ENCODE measurements around the gene RNF11. TPM values are rescaled to one million over a fixed set of nuclear protein-coding genes. Genes with fewer than 3 reads are reported as not detected.
"Not testable (repeated sequence)": the region's sequence is repeated elsewhere in the genome, so short reads cannot be mapped to it uniquely, and the experiment has no call there.

The RNF11 gene
- total and polyA plus RNA-seq, 7 experiments from 2014 or later: 22.8 to 64.0 (median 36.6) TPM

DNA sequence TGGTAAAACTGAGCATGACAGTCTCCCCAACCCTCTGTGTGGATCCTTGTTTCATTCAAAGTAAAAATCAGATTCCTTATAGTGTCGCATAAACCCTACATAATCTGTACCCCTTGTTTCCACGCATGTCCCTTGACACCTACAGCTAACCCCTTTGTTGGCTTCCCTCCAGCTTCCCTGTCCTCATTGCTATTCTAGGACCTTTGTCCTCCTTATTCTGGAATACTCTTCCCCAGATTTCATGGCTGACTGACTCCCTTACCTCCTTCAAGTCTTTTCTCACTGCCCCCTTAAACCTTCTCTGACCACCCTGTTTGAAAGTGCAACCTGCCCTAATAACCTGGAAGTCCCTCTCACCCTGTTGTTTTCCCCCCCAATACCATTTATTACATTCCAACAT lies 4.0 kb downstream of the RNF11 start:
- DNase-seq (no peak), ATAC-seq (no peak)
- Mint-ChIP-seq H3K27me3 (no peaks in the 10 kb centered on the region), H3K36me3 (peaks cover 4 to 9% (median 6%) of the 10 kb centered on the region in 5 donors), H3K9me3 (peaks cover 0 to 3% (median 0%) of the 10 kb centered on the region in 11 donors), H3K4me3 (peak overlapping the region in 6 of 10 donors; percentile 37 to 72 (median 59)), H3K4me1 (peaks cover 31 to 59% (median 41%) of the 10 kb centered on the region in 7 donors), H3K27ac (peak overlapping the region in 5 of 9 donors; percentile 10 to 32 (median 14))
- Histone ChIP-seq H3K4me1 (ENCODE audit: control insufficient read depth in 2 of 2, insufficient read depth in 2 of 2, low read length in 2 of 2) (peaks cover 13 to 38% of the 10 kb centered on the region in 2 donors), H3K36me3 (ENCODE audit: control insufficient read depth in 2 of 3, insufficient read depth in 3 of 3, low read length in 3 of 3) (peaks cover 0 to 6% (median 0%) of the 10 kb centered on the region in 3 experiments), H3K9me3 (ENCODE audit: control insufficient read depth in 2 of 3, low read length in 3 of 3) (no peaks in the 10 kb centered on the region), H3K27ac (ENCODE audit: low read depth, low read length) (no peak overlapping the region), H3K4me3 (ENCODE audit: low read length) (no peak overlapping the region), H3K27me3 (ENCODE audit: control insufficient read depth in 2 of 2, insufficient read depth in 2 of 2, low read length in 2 of 2) (no peaks in the 10 kb centered on the region)
- ChIA-PET POLR2A (no interaction called here), CTCF (no interaction called here)
- intact Hi-C loops (cut with micrococcal nuclease): no loop called here

DNA sequence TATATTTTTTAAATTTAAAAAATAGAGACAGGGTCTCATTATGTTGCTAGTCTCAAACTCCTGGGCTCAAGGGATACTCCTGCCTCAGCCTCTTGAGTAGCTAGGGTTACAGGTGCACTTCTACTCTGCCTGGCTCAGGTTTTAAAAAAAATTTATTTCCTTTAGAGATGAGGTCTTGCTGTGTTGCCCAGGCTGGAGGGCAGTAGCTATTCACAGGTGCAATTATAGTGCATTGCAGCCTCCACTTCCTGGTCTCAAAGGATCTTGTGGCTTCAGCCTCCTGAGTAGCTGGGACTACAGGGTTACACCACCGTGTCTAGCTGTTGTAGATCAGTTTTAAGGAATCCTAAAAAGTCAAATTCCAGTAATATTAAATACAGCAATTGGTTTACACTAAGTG lies 5.0 kb downstream of the RNF11 start:
- peak overlapping the region in 3 of 9 donors; percentile 11 to 38 (median 17) for H3K27ac Mint-ChIP-seq
- Histone ChIP-seq H3K9me3 (ENCODE audit: control insufficient read depth in 2 of 3, low read length in 3 of 3) (no peaks in the 10 kb centered on the region), H3K4me3 (ENCODE audit: low read length) (no peak overlapping the region), H3K36me3 (ENCODE audit: control insufficient read depth in 2 of 3, insufficient read depth in 3 of 3, low read length in 3 of 3) (peaks cover 0 to 6% (median 0%) of the 10 kb centered on the region in 3 experiments), H3K4me1 (ENCODE audit: control insufficient read depth in 2 of 2, insufficient read depth in 2 of 2, low read length in 2 of 2) (peaks cover 8 to 32% of the 10 kb centered on the region in 2 donors), H3K27ac (ENCODE audit: low read depth, low read length) (no peak overlapping the region), H3K27me3 (ENCODE audit: control insufficient read depth in 2 of 2, insufficient read depth in 2 of 2, low read length in 2 of 2) (no peaks in the 10 kb centered on the region)
- peaks cover 0 to 3% (median 0%) of the 10 kb centered on the region in 11 donors for H3K9me3 Mint-ChIP-seq
- peak overlapping the region in 9 of 10 donors; percentile 3 to 63 (median 30) for H3K4me3 Mint-ChIP-seq
- intact Hi-C loops (cut with micrococcal nuclease): no loop called here
- no peaks in the 10 kb centered on the region for H3K27me3 Mint-ChIP-seq
- ChIA-PET POLR2A (interaction anchor here (0.7 kb wide), 1 partner anchor 9 kb away, joined by 3 read pairs; no protein-coding TSS in a partner anchor), CTCF (interaction anchor here (0.8 kb wide), 1 partner anchor 52 kb away, joined by 3 read pairs; no protein-coding TSS in a partner anchor)
- DNase-seq: no peak
- no peak for ATAC-seq
- peaks cover 28 to 58% (median 40%) of the 10 kb centered on the region in 7 donors for H3K4me1 Mint-ChIP-seq
- H3K36me3 Mint-ChIP-seq: peaks cover 4 to 13% (median 6%) of the 10 kb centered on the region in 5 donors

DNA sequence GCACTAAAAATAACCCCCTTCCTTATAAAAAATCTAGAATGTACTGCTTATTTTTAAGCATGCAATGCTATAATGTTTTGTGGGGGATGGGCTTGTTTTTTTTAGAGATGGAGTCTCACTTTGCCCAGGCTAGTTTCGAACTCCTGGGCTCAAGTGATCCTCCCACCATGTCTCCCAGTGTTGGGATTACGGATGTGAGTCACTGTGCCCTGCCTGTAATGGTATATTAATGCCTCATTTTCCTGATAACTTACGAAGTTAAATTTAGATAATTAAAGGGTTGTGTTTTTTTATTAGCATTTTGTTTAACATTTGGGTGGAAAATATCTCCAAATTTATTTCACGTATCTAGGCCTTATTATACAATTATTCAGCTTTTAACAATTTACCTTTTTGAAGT lies 6.5 kb downstream of the RNF11 start:
- H3K4me3 ChIP-seq (ENCODE audit: low read length): no peak overlapping the region
- H3K36me3 ChIP-seq (ENCODE audit: control insufficient read depth in 2 of 3, insufficient read depth in 3 of 3, low read length in 3 of 3): no peaks in the 10 kb centered on the region
- DNase-seq (no peak), ATAC-seq (no peak)
- POLR2A ChIA-PET: no interaction called here
- CTCF ChIA-PET: no interaction called here
- no peak overlapping the region for H3K27ac ChIP-seq (ENCODE audit: low read depth, low read length)
- Mint-ChIP-seq H3K36me3 (peaks cover 4 to 23% (median 6%) of the 10 kb centered on the region in 5 donors), H3K27me3 (no peaks in the 10 kb centered on the region), H3K9me3 (peaks cover 0 to 2% (median 0%) of the 10 kb centered on the region in 11 donors), H3K4me3 (peak overlapping the region in 3 of 10 donors; percentile 5 to 24 (median 20)), H3K4me1 (peaks cover 40 to 72% (median 50%) of the 10 kb centered on the region in 7 donors), H3K27ac (no peak overlapping the region)
- intact Hi-C loops (cut with micrococcal nuclease): no loop called here
- H3K27me3 ChIP-seq (ENCODE audit: control insufficient read depth in 2 of 2, insufficient read depth in 2 of 2, low read length in 2 of 2): no peaks in the 10 kb centered on the region
- peaks cover 8 to 35% of the 10 kb centered on the region in 2 donors for H3K4me1 ChIP-seq (ENCODE audit: control insufficient read depth in 2 of 2, insufficient read depth in 2 of 2, low read length in 2 of 2)
- no peaks in the 10 kb centered on the region for H3K9me3 ChIP-seq (ENCODE audit: control insufficient read depth in 2 of 3, low read length in 3 of 3)

DNA sequence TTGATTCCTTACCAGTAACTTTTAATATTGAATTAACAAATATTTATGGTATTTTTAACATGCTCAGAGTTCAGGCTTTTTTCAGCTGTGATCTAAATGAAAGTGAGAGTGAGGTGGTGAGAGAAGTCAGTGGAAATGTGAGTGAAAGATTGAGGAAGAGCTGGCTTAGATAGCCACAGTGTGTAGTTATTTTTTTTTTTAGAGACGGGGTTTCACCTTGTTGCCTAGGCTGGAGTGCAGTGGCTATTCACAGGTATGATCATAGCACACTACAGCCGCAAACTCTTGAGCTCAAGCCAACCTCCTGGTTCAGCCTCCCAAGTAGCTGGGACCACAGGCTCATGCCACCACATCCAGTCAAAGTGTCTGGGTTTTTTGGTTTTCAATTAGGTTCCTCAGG lies 10.9 kb downstream of the RNF11 start:
- CTCF ChIA-PET: interaction anchor here (0.5 to 0.6 kb wide), 2 partner anchors 251 to 1465 kb away, joined by 3 to 4 read pairs; no protein-coding TSS in a partner anchor
- H3K27me3 ChIP-seq (ENCODE audit: control insufficient read depth in 2 of 2, insufficient read depth in 2 of 2, low read length in 2 of 2): no peaks in the 10 kb centered on the region
- ATAC-seq: no peak
- H3K27me3 Mint-ChIP-seq: no peaks in the 10 kb centered on the region
- no peaks in the 10 kb centered on the region for H3K36me3 ChIP-seq (ENCODE audit: control insufficient read depth in 2 of 3, insufficient read depth in 3 of 3, low read length in 3 of 3)
- H3K4me1 Mint-ChIP-seq: peaks cover 18 to 73% (median 64%) of the 10 kb centered on the region in 7 donors
- H3K4me3 ChIP-seq (ENCODE audit: low read length): no peak overlapping the region
- H3K4me3 Mint-ChIP-seq: peak overlapping the region in 2 of 10 donors; percentile 42 to 48
- H3K36me3 Mint-ChIP-seq: peaks cover 2 to 21% (median 7%) of the 10 kb centered on the region in 5 donors
- peaks cover 0 to 3% of the 10 kb centered on the region in 2 donors for H3K4me1 ChIP-seq (ENCODE audit: control insufficient read depth in 2 of 2, insufficient read depth in 2 of 2, low read length in 2 of 2)
- H3K27ac ChIP-seq (ENCODE audit: low read depth, low read length): no peak overlapping the region
- POLR2A ChIA-PET: no interaction called here
- DNase-seq: no peak
- H3K27ac Mint-ChIP-seq: peak overlapping the region in 1 of 9 donors; percentile 54
- no peaks in the 10 kb centered on the region for H3K9me3 Mint-ChIP-seq
- no peaks in the 10 kb centered on the region for H3K9me3 ChIP-seq (ENCODE audit: control insufficient read depth in 2 of 3, low read length in 3 of 3)
- intact Hi-C loops (cut with micrococcal nuclease): no loop called here

DNA sequence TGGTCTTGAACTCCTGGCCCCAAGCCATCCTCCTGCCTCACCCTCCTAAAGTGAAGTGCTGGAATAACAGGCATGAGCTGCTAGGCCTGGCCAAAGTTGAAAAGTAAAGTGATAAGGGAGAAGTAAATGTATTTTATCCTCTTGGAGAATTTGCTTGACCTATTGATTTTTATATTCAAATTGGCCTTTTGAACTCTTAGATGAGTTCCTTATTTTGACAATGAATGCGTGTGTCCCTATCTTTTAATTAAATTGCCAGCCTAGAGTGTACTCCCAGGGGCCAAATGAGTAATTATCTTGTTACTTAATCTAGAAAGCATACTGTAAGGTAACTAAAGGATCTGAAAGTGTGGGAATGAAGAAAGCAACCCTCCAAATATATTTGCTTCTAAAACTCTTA lies 11.4 kb downstream of the RNF11 start:
- peaks cover 0 to 3% of the 10 kb centered on the region in 2 donors for H3K4me1 ChIP-seq (ENCODE audit: control insufficient read depth in 2 of 2, insufficient read depth in 2 of 2, low read length in 2 of 2)
- H3K27ac ChIP-seq (ENCODE audit: low read depth, low read length): no peak overlapping the region
- no peaks in the 10 kb centered on the region for H3K36me3 ChIP-seq (ENCODE audit: control insufficient read depth in 2 of 3, insufficient read depth in 3 of 3, low read length in 3 of 3)
- Mint-ChIP-seq H3K9me3 (no peaks in the 10 kb centered on the region), H3K27me3 (no peaks in the 10 kb centered on the region), H3K4me3 (peak overlapping the region in 1 of 10 donors; percentile 42), H3K27ac (peak overlapping the region in 2 of 9 donors; percentile 36 to 54), H3K4me1 (peaks cover 20 to 76% (median 67%) of the 10 kb centered on the region in 7 donors), H3K36me3 (peaks cover 2 to 23% (median 10%) of the 10 kb centered on the region in 5 donors)
- DNase-seq (no peak), ATAC-seq (no peak)
- ChIA-PET CTCF (no interaction called here), POLR2A (interaction anchor here (0.6 kb wide), 1 partner anchor 30 kb away, joined by 4 read pairs; no protein-coding TSS in a partner anchor)
- no peak overlapping the region for H3K4me3 ChIP-seq (ENCODE audit: low read length)
- intact Hi-C loops (cut with micrococcal nuclease): no loop called here
- H3K9me3 ChIP-seq (ENCODE audit: control insufficient read depth in 2 of 3, low read length in 3 of 3): no peaks in the 10 kb centered on the region
- H3K27me3 ChIP-seq (ENCODE audit: control insufficient read depth in 2 of 2, insufficient read depth in 2 of 2, low read length in 2 of 2): no peaks in the 10 kb centered on the region

DNA sequence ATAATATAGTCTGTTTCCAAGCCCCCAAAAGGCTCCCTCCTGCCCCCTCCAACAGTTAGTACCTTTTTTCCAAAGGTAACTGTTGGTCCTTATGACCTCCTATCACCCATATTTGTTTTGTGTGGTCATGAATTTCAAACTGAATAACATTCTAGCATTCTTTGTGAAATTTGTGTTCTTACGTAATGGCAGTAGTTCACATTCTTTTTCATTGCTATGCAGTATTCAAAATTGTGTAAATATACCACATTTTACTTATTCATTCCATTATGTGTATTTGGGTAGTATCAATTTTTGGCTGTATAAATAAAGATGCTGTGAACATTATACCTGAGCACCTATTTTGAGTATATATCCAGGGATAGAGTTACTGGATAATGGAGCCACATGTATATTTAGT lies 13.4 kb downstream of the RNF11 start:
- peaks cover 0 to 3% of the 10 kb centered on the region in 2 donors for H3K4me1 ChIP-seq (ENCODE audit: control insufficient read depth in 2 of 2, insufficient read depth in 2 of 2, low read length in 2 of 2)
- Mint-ChIP-seq H3K4me3 (no peak overlapping the region), H3K4me1 (peaks cover 23 to 74% (median 61%) of the 10 kb centered on the region in 7 donors), H3K27ac (peak overlapping the region in 1 of 9 donors; percentile 27), H3K27me3 (no peaks in the 10 kb centered on the region), H3K9me3 (no peaks in the 10 kb centered on the region), H3K36me3 (peaks cover 0 to 22% (median 3%) of the 10 kb centered on the region in 5 donors)
- no peak overlapping the region for H3K4me3 ChIP-seq (ENCODE audit: low read length)
- ATAC-seq (no peak), DNase-seq (no peak)
- intact Hi-C loops (cut with micrococcal nuclease): no loop called here
- POLR2A ChIA-PET: no interaction called here
- no peaks in the 10 kb centered on the region for H3K36me3 ChIP-seq (ENCODE audit: control insufficient read depth in 2 of 3, insufficient read depth in 3 of 3, low read length in 3 of 3)
- no peaks in the 10 kb centered on the region for H3K27me3 ChIP-seq (ENCODE audit: control insufficient read depth in 2 of 2, insufficient read depth in 2 of 2, low read length in 2 of 2)
- no peaks in the 10 kb centered on the region for H3K9me3 ChIP-seq (ENCODE audit: control insufficient read depth in 2 of 3, low read length in 3 of 3)
- CTCF ChIA-PET: no interaction called here
- no peak overlapping the region for H3K27ac ChIP-seq (ENCODE audit: low read depth, low read length)

DNA sequence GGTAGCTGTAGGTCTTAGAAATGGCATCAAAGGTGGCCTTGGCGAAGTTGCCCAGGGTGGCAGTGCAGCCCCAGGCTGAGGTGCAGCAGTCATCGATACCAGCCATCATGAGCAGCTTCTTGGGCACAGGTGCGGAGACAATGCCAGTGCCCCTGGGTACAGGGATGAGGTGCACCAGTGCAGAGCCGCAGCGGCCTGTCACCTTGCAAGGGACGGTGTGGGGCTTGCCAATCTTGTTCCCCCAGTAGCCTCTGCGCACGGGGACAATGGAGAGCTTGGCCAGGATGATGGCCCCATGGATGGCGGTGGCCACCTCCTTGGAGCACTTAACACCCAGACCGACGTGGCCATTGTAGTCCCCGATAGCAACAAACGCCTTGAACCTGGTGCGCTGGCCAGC lies 14.7 kb downstream of the RNF11 start:
- ATAC-seq; intact Hi-C loops (cut with micrococcal nuclease); DNase-seq; CTCF ChIA-PET; H3K27me3 Mint-ChIP-seq; H3K27me3 ChIP-seq (ENCODE audit: control insufficient read depth in 2 of 2, insufficient read depth in 2 of 2, low read length in 2 of 2); H3K4me3 Mint-ChIP-seq; POLR2A ChIA-PET; H3K27ac ChIP-seq (ENCODE audit: low read depth, low read length); H3K27ac Mint-ChIP-seq; H3K9me3 Mint-ChIP-seq; H3K4me3 ChIP-seq (ENCODE audit: low read length); H3K36me3 ChIP-seq (ENCODE audit: control insufficient read depth in 2 of 3, insufficient read depth in 3 of 3, low read length in 3 of 3); H3K9me3 ChIP-seq (ENCODE audit: control insufficient read depth in 2 of 3, low read length in 3 of 3); H3K4me1 ChIP-seq (ENCODE audit: control insufficient read depth in 2 of 2, insufficient read depth in 2 of 2, low read length in 2 of 2): not testable (repeated sequence)
- Mint-ChIP-seq H3K36me3 (peaks cover 0 to 22% (median 3%) of the 10 kb centered on the region in 5 donors), H3K4me1 (peaks cover 23 to 70% (median 58%) of the 10 kb centered on the region in 7 donors)
